B cell (primary cell): ENCODE measurements around the gene CNKSR3. TPM values are rescaled to one million over a fixed set of nuclear protein-coding genes. Genes with fewer than 3 reads are reported as not detected.

Source experiments
- ATAC-seq: fragments of 200-7000 bp; cut with Tn5 transposase; one replicate; pipeline ENCODE4 v1.10.0; 2021; ENCODE audit warnings: low read depth, mild to moderate bottlenecking, moderate number of reproducible peaks, moderate library complexity
- CTCF ChIA-PET: fragments of 350-600 bp; sonication (Branson Sonifier 250); formaldehyde crosslinking; loops from one replicate; lab custom pipeline; 2021; ENCODE audit warnings: antibody characterized with exemption, inconsistent platforms; lab: Charles Lee
- POLR2A ChIA-PET: fragments of 350-600 bp; sonication (Branson Sonifier 250); formaldehyde crosslinking; loops from one replicate; lab custom pipeline; 2021; ENCODE audit warnings: antibody characterized with exemption; lab: Charles Lee
- DNase-seq: peaks from one replicate; pipeline ENCODE4 v3.0.0; 2013
- H2AFZ ChIP-seq: 2 replicates; pipeline ENCODE4 v1.6.1; 2012; ENCODE audit warnings: mild to moderate bottlenecking, low read depth, low read length; ENCODE audit not compliant: insufficient read depth, poor library complexity, severe bottlenecking
- H3K27ac ChIP-seq, 2 donors: 1 replicate in 1 of 2; 2 replicates in 1 of 2; pipeline ENCODE4 v1.5.1; 2012 to 2013; ENCODE audit warnings: low read length in 2 of 2, mild to moderate bottlenecking in 2 of 2, moderate library complexity in 1 of 2
- H3K27me3 ChIP-seq, 4 experiments: fragments of 200-600 bp in 1 of 4; sonication (generic) in 1 of 4; replicated peaks in 1 of 4; 1 replicate in 2 of 4; 2 replicates in 2 of 4; pipeline versions ENCODE4 v1.6.1 to v1.7.0; 2013 to 2016; ENCODE audit warnings: low read length in 3 of 4, mild to moderate bottlenecking in 2 of 4, mixed read lengths in 1 of 4, moderate library complexity in 1 of 4; ENCODE audit not compliant: insufficient read depth in 4 of 4, control insufficient read depth in 3 of 4; ENCODE audit errors: control extremely low read depth in 1 of 4
- H3K36me3 ChIP-seq, 2 experiments: replicated peaks in 1 of 2; 1 replicate in 1 of 2; 2 replicates in 1 of 2; pipeline versions ENCODE4 v1.6.1 to v1.7.1; 2013; ENCODE audit warnings: low read length in 1 of 2; ENCODE audit not compliant: insufficient read depth in 2 of 2, control insufficient read depth in 1 of 2; ENCODE audit errors: control extremely low read depth in 1 of 2, extremely low read depth in 1 of 2
- H3K4me1 ChIP-seq, 2 donors: fragments of 200-600 bp in 1 of 2; sonication (generic) in 1 of 2; 1 replicate in 1 of 2; 2 replicates in 1 of 2; pipeline versions ENCODE4 v1.5.1 to v1.6.1; 2013 to 2017; ENCODE audit warnings: low read length in 2 of 2; ENCODE audit not compliant: control insufficient read depth in 2 of 2, insufficient read depth in 2 of 2
- H3K4me2 ChIP-seq: replicated peaks from 2 replicates; pipeline ENCODE3; 2012; ENCODE audit warnings: mild to moderate bottlenecking, low read depth, low read length; ENCODE audit not compliant: poor library complexity, severe bottlenecking
- H3K4me3 ChIP-seq, 5 experiments: fragments of 200-600 bp in 1 of 5; sonication (generic) in 1 of 5; 1 replicate in 3 of 5; 2 replicates in 2 of 5; pipeline versions ENCODE4 v1.5.1 to v1.7.0; 2011 to 2016; ENCODE audit warnings: low read length in 4 of 5, mild to moderate bottlenecking in 4 of 5, low read depth in 2 of 5, control low read depth in 1 of 5, moderate library complexity in 1 of 5; ENCODE audit not compliant: insufficient read depth in 1 of 5; ENCODE audit errors: control extremely low read depth in 1 of 5, extremely low read depth in 1 of 5
- H3K79me2 ChIP-seq: fragments of 200-600 bp; sonication (generic); one replicate; pipeline ENCODE4 v1.6.0; 2016; ENCODE audit warnings: low read length; ENCODE audit not compliant: control insufficient read depth, insufficient read depth
- H3K9ac ChIP-seq: fragments of 200-600 bp; sonication (generic); 2 replicates; pipeline ENCODE4 v1.6.1; 2017; ENCODE audit warnings: mild to moderate bottlenecking, low read length, moderate library complexity
- H3K9me3 ChIP-seq, 3 donors: one replicate each; pipeline versions ENCODE4 v1.6.1 to v1.7.1; 2013; ENCODE audit warnings: low read length in 2 of 3; ENCODE audit not compliant: control insufficient read depth in 2 of 3, insufficient read depth in 1 of 3; ENCODE audit errors: control extremely low read depth in 1 of 3
- H4K20me1 ChIP-seq: 2 replicates; pipeline ENCODE4 v1.6.0; 2012; ENCODE audit warnings: mild to moderate bottlenecking, low read length; ENCODE audit not compliant: insufficient read depth, control insufficient read depth, poor library complexity, severe bottlenecking
- H3K27ac Mint-ChIP-seq: one replicate; pipeline ENCODE4 v1.8.0; 2021; ENCODE audit warnings: mixed read lengths
- H3K27me3 Mint-ChIP-seq: one replicate; pipeline ENCODE4 v1.8.0; 2021; ENCODE audit warnings: mixed read lengths
- H3K4me1 Mint-ChIP-seq: one replicate; pipeline ENCODE4 v1.8.0; 2021; ENCODE audit warnings: mixed read lengths
- H3K4me3 Mint-ChIP-seq: one replicate; pipeline ENCODE4 v1.8.0; 2021; ENCODE audit warnings: mixed read lengths
- H3K9me3 Mint-ChIP-seq: one replicate; pipeline ENCODE4 v1.8.0; 2022; ENCODE audit warnings: mixed read lengths; ENCODE audit not compliant: insufficient read depth
- CTCF ChIP-seq: fragments of 200-600 bp; IDR thresholded peaks from one replicate; pipeline ENCODE4 v1.8.0; 2022; ENCODE audit warnings: antibody characterized with exemption, mild to moderate bottlenecking
- EZH2 ChIP-seq: IDR thresholded peaks from 2 replicates; pipeline ENCODE4 v1.6.1; 2012; ENCODE audit warnings: borderline replicate concordance, low read depth, mild to moderate bottlenecking, moderate library complexity, low read length; ENCODE audit not compliant: insufficient read depth, poor library complexity, severe bottlenecking
- WGBS: methylation state at CpG from one replicate; pipeline ENCODE4 v1.1.5; 2013; ENCODE audit warnings: missing lambda C conversion rate; ENCODE audit not compliant: insufficient coverage; 5-methylcytosine and 5-hydroxymethylcytosine counted together
- intact Hi-C: fragments of 100-400 bp; cut with micrococcal nuclease; formaldehyde crosslinking; loops from one replicate; pipeline ENCODE4 v1.10.0; 2022
- polyA plus RNA-seq: library from polyadenylated mRNA; depleted of rRNA; stranded (reverse); fragments of >200 nt; gene quantifications from 2 replicates; pipeline ENCODE4 v1.2.3, GENCODE V29; 2012
- small RNA-seq: library from RNA; depleted of rRNA; stranded (forward); fragments of <200 nt; gene quantifications from one replicate; pipeline ENCODE3, GENCODE V24; 2012; ENCODE audit warnings: low replicate concordance, low read depth; ENCODE audit not compliant: insufficient read length
- total RNA-seq, 2 donors: library from RNA; stranded (reverse); fragments of 120-200 nt in 1 of 2; gene quantifications; 1 replicate in 1 of 2; 2 replicates in 1 of 2; pipeline versions ENCODE4 v1.2.3 to v1.2.4, GENCODE V29; 2013 to 2022

The CNKSR3 gene
- total and polyA plus RNA-seq, 2 donors (not counting 1 experiment from before 2014, with no cell fraction given), result not detected

GRCh38 chr6:154341871-154342270 is 168.6 kb downstream of the CNKSR3 start:
- intact Hi-C loops, result no loop called here
- Histone ChIP-seq H3K4me2 (no peak overlapping the region), H3K79me2 (no peaks in the 10 kb centered on the region), H3K4me3 (no peak overlapping the region), H3K4me1 (no peaks in the 10 kb centered on the region), H3K9me3 (peaks cover 0 to 4% (median 4%) of the 10 kb centered on the region in 3 donors), H4K20me1 (no peaks in the 10 kb centered on the region), H3K27me3 (no peaks in the 10 kb centered on the region), H3K9ac (no peak overlapping the region), H3K36me3 (no peaks in the 10 kb centered on the region), H2AFZ (no peak overlapping the region), H3K27ac (no peak overlapping the region)
- Mint-ChIP-seq H3K9me3 (no peaks in the 10 kb centered on the region), H3K4me3 (no peak overlapping the region), H3K27ac (no peak overlapping the region), H3K4me1 (no peaks in the 10 kb centered on the region), H3K27me3 (no peaks in the 10 kb centered on the region)
- ATAC-seq (no peak), DNase-seq (no peak)
- POLR2A ChIA-PET, result no interaction called here
- CTCF ChIA-PET, result no interaction called here
- WGBS, result 100% methylated on average over 5 of the region's 5 CpGs
- TF ChIP-seq EZH2 (no peak), CTCF (no peak)

GRCh38 chr6:154341336-154341735 is 169.1 kb downstream of the CNKSR3 start:
- Histone ChIP-seq H3K4me2 (no peak overlapping the region), H3K4me1 (no peaks in the 10 kb centered on the region), H3K4me3 (no peak overlapping the region), H3K9me3 (peaks cover 0 to 4% (median 0%) of the 10 kb centered on the region in 3 donors), H3K9ac (no peak overlapping the region), H3K27ac (no peak overlapping the region), H3K79me2 (no peaks in the 10 kb centered on the region), H3K36me3 (no peaks in the 10 kb centered on the region), H2AFZ (no peak overlapping the region), H3K27me3 (no peaks in the 10 kb centered on the region), H4K20me1 (no peaks in the 10 kb centered on the region)
- no peak overlapping the region for H3K4me3 Mint-ChIP-seq
- no peaks in the 10 kb centered on the region for H3K4me1 Mint-ChIP-seq
- intact Hi-C loops, result no loop called here
- ChIA-PET POLR2A (no interaction called here), CTCF (no interaction called here)
- ATAC-seq, result no peak
- H3K27me3 Mint-ChIP-seq, result no peaks in the 10 kb centered on the region
- H3K9me3 Mint-ChIP-seq, result no peaks in the 10 kb centered on the region
- WGBS, result 100% methylated on average over 1 of the region's 4 CpGs
- TF ChIP-seq EZH2 (no peak), CTCF (no peak)
- no peak for DNase-seq
- no peak overlapping the region for H3K27ac Mint-ChIP-seq

Small RNA genes lying within 50 kb of the gene (small RNA-seq; reads per million reads assigned to genes)
- not detected for gene AL357075.2

Other genes with a start within 250 kb of the CNKSR3 start
- 0.70 and 0.94 TPM in 2 replicates for gene IPCEF1, start 153.9 kb downstream of the CNKSR3 start, total RNA-seq
- gene IPCEF1, start 153.9 kb downstream of the CNKSR3 start, polyA plus RNA-seq, result 0.22 and 0.89 TPM in 2 replicates
- 75.2 and 77.9 TPM in 2 replicates for gene SCAF8, start 222.7 kb upstream of the CNKSR3 start, total RNA-seq
- gene SCAF8, start 222.7 kb upstream of the CNKSR3 start, polyA plus RNA-seq, result 25.7 and 31.2 TPM in 2 replicates